Stimulated activated CD4-positive, alpha-beta T cell treated with anti-CD3 and anti-CD28 coated beads, Interleukin-1b, Interleukin-23, amount 100 ng/mL, for 1 hour (primary cell): ENCODE results near the gene SZRD1.

Experiments used
- DNase-seq, 2 donors: peaks; one replicate each; pipeline ENCODE4 v3.0.0-alpha.2; 2020; ENCODE audit warnings: low read depth in 2 of 2

SZRD1 gene

GRCh38 chr1:16394977-16395376, 27.9 kb downstream of the SZRD1 start:
- DNase-seq, result no peak

GRCh38 chr1:16396591-16396990, 29.5 kb downstream of the SZRD1 start:
- no peak for DNase-seq

GRCh38 chr1:16397120-16397519, 30.1 kb downstream of the SZRD1 start:
- no peak for DNase-seq

- DNase-seq, result no peak
Measured at GRCh38 chr1:16398371-16398953, 31.4 kb downstream of the SZRD1 start.

GRCh38 chr1:16402742-16403141, 35.7 kb downstream of the SZRD1 start:
- no peak for DNase-seq

GRCh38 chr1:16405441-16405840, 38.4 kb downstream of the SZRD1 start:
- DNase-seq, result no peak

GRCh38 chr1:16406868-16407267, 39.8 kb downstream of the SZRD1 start:
- DNase-seq, result no peak

GRCh38 chr1:16409536-16410152, 42.6 kb downstream of the SZRD1 start:
- no peak for DNase-seq

GRCh38 chr1:16410803-16411202, 43.8 kb downstream of the SZRD1 start:
- DNase-seq, result no peak

GRCh38 chr1:16413191-16413590, 46.1 kb downstream of the SZRD1 start:
- DNase-seq, result no peak

- no peak for DNase-seq
Measured at GRCh38 chr1:16418823-16419425, 51.9 kb downstream of the SZRD1 start.

GRCh38 chr1:16420424-16421118, 53.5 kb downstream of the SZRD1 start:
- no peak for DNase-seq

- DNase-seq, result no peak
Measured at GRCh38 chr1:16421201-16421600, 54.2 kb downstream of the SZRD1 start.

GRCh38 chr1:16422041-16422440, 55.0 kb downstream of the SZRD1 start:
- DNase-seq, result no peak

GRCh38 chr1:16425125-16426025, 58.3 kb downstream of the SZRD1 start:
- DNase-seq, result no peak

GRCh38 chr1:16430606-16431005, 63.6 kb downstream of the SZRD1 start:
- no peak for DNase-seq

- DNase-seq, result no peak
Measured at GRCh38 chr1:16433030-16433429, 66.0 kb downstream of the SZRD1 start.

GRCh38 chr1:16434007-16434406, 67.0 kb downstream of the SZRD1 start:
- no peak for DNase-seq

- DNase-seq, result no peak
Measured at GRCh38 chr1:16434501-16434900, 67.5 kb downstream of the SZRD1 start.

GRCh38 chr1:16436946-16437474, 70.0 kb downstream of the SZRD1 start, which contains the start of gene SPATA21:
Gene SPATA21, minus strand, starts transcription at chr1:16437424. Its CDS starts 6,053 bp downstream, at chr1:16431371.
- DNase-seq, result no peak

- no peak for DNase-seq
Measured at GRCh38 chr1:16438516-16438915, 71.5 kb downstream of the SZRD1 start.
